ENCODE results near the gene TMEM33. TPM values are rescaled to one million over a fixed set of nuclear protein-coding genes. Genes with fewer than 3 reads are reported as not detected.

The TMEM33 gene
- total and polyA plus RNA-seq, 4 donors = 20.8 to 49.0 (median 31.7) TPM

GRCh38 chr4:41957634-41958033 lies 22.4 kb downstream of the TMEM33 start:
- H3K27ac ChIP-seq (ENCODE audit: low read depth in 1 of 2, low read length in 2 of 2) = no peak overlapping the region
- no peak overlapping the region for H3K9ac ChIP-seq (ENCODE audit: low read depth in 1 of 2, low read length in 2 of 2)
- no peaks in the 10 kb centered on the region for H3K4me1 ChIP-seq (ENCODE audit: control insufficient read depth in 4 of 4, insufficient read depth in 4 of 4, low read length in 3 of 4)
- TF ChIP-seq RAD21 (IDR thresholded peaks at IDR 0.05) (peak; percentile 58), REST (IDR thresholded peaks at IDR 0.05) (no peak), CTCF (IDR thresholded peaks at IDR 0.05; ENCODE audit: low read depth, low read length, missing input control) (peak; percentile 28)
- DNase-seq (ENCODE audit: low spot score) = no peak
- H3K36me3 ChIP-seq (ENCODE audit: control insufficient read depth in 4 of 4, insufficient read depth in 3 of 4, low read depth in 1 of 4, low read length in 3 of 4) = peaks cover 0 to 17% (median 7%) of the 10 kb centered on the region in 4 donors
- no peaks in the 10 kb centered on the region for H3K9me3 ChIP-seq (ENCODE audit: control insufficient read depth in 4 of 4, low read length in 3 of 4)
- no peaks in the 10 kb centered on the region for H3K27me3 ChIP-seq (ENCODE audit: control insufficient read depth in 4 of 4, insufficient read depth in 4 of 4, low read length in 3 of 4)
- WGBS = 55% methylated on average over 1 of the region's 1 CpG
- H3K4me3 ChIP-seq (ENCODE audit: low read depth in 1 of 3, low read length in 3 of 3) = no peak overlapping the region

GRCh38 chr4:41963105-41963504 lies 27.9 kb downstream of the TMEM33 start:
- Histone ChIP-seq H3K9ac (ENCODE audit: low read depth in 1 of 2, low read length in 2 of 2) (no peak overlapping the region), H3K36me3 (ENCODE audit: control insufficient read depth in 4 of 4, insufficient read depth in 3 of 4, low read depth in 1 of 4, low read length in 3 of 4) (no peaks in the 10 kb centered on the region), H3K9me3 (ENCODE audit: control insufficient read depth in 4 of 4, low read length in 3 of 4) (no peaks in the 10 kb centered on the region), H3K27me3 (ENCODE audit: control insufficient read depth in 4 of 4, insufficient read depth in 4 of 4, low read length in 3 of 4) (no peaks in the 10 kb centered on the region), H3K27ac (ENCODE audit: low read depth in 1 of 2, low read length in 2 of 2) (no peak overlapping the region), H3K4me3 (ENCODE audit: low read depth in 1 of 3, low read length in 3 of 3) (no peak overlapping the region), H3K4me1 (ENCODE audit: control insufficient read depth in 4 of 4, insufficient read depth in 4 of 4, low read length in 3 of 4) (no peaks in the 10 kb centered on the region)
- no peak for DNase-seq (ENCODE audit: low spot score)
- WGBS = 92% methylated on average over 4 of the region's 4 CpGs
- TF ChIP-seq GABPA (IDR thresholded peaks at IDR 0.05 in 1 of 2, conservative IDR thresholded peaks at IDR 0.05 in 1 of 2) (no peak), HNF4G (IDR thresholded peaks at IDR 0.05) (no peak)

GRCh38 chr4:41964401-41964800 lies 29.2 kb downstream of the TMEM33 start:
- Histone ChIP-seq H3K4me1 (ENCODE audit: control insufficient read depth in 4 of 4, insufficient read depth in 4 of 4, low read length in 3 of 4) (no peaks in the 10 kb centered on the region), H3K4me3 (ENCODE audit: low read depth in 1 of 3, low read length in 3 of 3) (no peak overlapping the region), H3K36me3 (ENCODE audit: control insufficient read depth in 4 of 4, insufficient read depth in 3 of 4, low read depth in 1 of 4, low read length in 3 of 4) (no peaks in the 10 kb centered on the region), H3K27me3 (ENCODE audit: control insufficient read depth in 4 of 4, insufficient read depth in 4 of 4, low read length in 3 of 4) (no peaks in the 10 kb centered on the region), H3K27ac (ENCODE audit: low read depth in 1 of 2, low read length in 2 of 2) (no peak overlapping the region), H3K9ac (ENCODE audit: low read depth in 1 of 2, low read length in 2 of 2) (no peak overlapping the region), H3K9me3 (ENCODE audit: control insufficient read depth in 4 of 4, low read length in 3 of 4) (peaks cover 0 to 3% (median 1%) of the 10 kb centered on the region in 4 donors)
- DNase-seq (ENCODE audit: low spot score) = no peak
- no peak for TF ChIP-seq NR2F2 (IDR thresholded peaks at IDR 0.05)
- no peak for TF ChIP-seq FOXA1 (IDR thresholded peaks at IDR 0.05)
- no peak for TF ChIP-seq ATF3 (IDR thresholded peaks at IDR 0.05)
- TF ChIP-seq MAX (IDR thresholded peaks at IDR 0.05) = no peak
- no peak for TF ChIP-seq SP1 (IDR thresholded peaks at IDR 0.05)
- TF ChIP-seq FOXA2 (IDR thresholded peaks at IDR 0.05) = no peak
- TF ChIP-seq HNF4G (IDR thresholded peaks at IDR 0.05) = no peak
- TF ChIP-seq JUND (IDR thresholded peaks at IDR 0.05) = no peak
- no peak for TF ChIP-seq GABPA (IDR thresholded peaks at IDR 0.05 in 1 of 2, conservative IDR thresholded peaks at IDR 0.05 in 1 of 2)
- no peak for TF ChIP-seq TAF1 (conservative IDR thresholded peaks at IDR 0.05)
- no peak for TF ChIP-seq RAD21 (IDR thresholded peaks at IDR 0.05)
- no peak for TF ChIP-seq HNF4A (conservative IDR thresholded peaks at IDR 0.05)
- TF ChIP-seq YY1 (IDR thresholded peaks at IDR 0.05) = no peak
- no peak for TF ChIP-seq REST (IDR thresholded peaks at IDR 0.05)
- 98% methylated on average over 1 of the region's 1 CpG for WGBS
